OCI-LY7 (cell line): Measurements from ENCODE around the gene FBXL17.

Experiments used
- CTCF ChIP-seq: fragments of 200-600 bp; sonication (generic); conservative IDR thresholded peaks from 2 replicates; pipeline ENCODE4 v1.5.1; 2014; ENCODE audit warnings: mild to moderate bottlenecking, antibody characterized with exemption, low read length, moderate library complexity, mixed read lengths
- EZH2phosphoT487 ChIP-seq: fragments of 200-600 bp; sonication (generic); IDR thresholded peaks from 2 replicates; pipeline ENCODE4 v1.6.1; 2018; ENCODE audit warnings: low read depth, borderline replicate concordance, mild to moderate bottlenecking, mixed run types, antibody characterized with exemption, low read length, moderate library complexity, mixed read lengths

DNA sequence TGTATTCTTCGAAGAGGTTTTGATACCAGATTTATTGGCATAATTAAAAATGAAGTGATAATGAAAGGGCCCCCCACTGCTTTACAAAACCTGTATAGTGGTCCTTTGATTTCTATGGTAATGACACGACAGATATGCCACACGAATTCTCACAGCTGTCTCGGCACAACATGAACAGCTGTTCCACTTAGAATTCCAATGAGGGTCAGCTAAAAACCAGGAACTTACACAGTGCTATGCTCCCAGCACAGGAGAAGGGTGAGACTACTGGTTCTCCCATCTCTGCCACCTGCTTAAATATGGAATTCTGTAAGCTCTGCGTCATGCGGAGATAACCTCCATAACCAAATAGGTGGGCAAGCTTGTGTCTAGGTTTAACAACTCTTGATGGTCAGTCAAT lies 528.2 kb downstream of the FBXL17 start:
- no peak for TF ChIP-seq CTCF
- no peak for TF ChIP-seq EZH2phosphoT487
